ENCODE results near the gene ASCC3. TPM values are rescaled to one million over a fixed set of nuclear protein-coding genes. Genes with fewer than 3 reads are reported as not detected.
A peak's percentile ranks its signal among the peaks of the same experiment; 100 is the strongest.

The ASCC3 gene
- total and polyA plus RNA-seq, 2 donors (not counting 3 experiments of a cell fraction or from before 2014, with no cell fraction given), result 15.7 to 57.2 TPM

DNA sequence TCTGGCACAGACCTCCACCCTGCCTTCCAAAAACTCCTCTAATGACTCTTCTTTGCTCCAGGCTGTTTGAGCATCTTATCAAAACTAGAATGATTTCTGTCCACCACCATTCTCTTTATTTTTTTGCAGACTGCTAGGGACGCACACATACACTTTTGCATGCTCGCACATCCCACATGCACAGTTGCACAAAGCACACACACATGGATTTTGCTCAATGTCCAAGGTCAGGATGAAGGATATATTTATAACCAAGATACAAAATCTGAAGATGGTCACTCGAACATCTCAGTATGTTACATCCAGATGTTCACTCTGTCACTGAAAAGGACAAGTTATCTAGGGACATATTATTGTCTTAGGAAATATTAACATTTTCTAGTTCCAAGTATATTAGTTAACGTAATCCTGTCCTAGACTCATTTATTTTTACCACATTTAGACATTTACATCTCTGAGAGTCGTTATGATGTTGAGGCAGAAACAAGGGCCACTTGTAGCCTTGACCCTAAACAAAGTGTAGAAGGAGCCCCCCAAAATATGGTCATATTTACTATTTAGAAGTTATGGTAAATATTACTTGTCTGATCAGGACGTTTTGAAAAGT is 413.0 kb downstream of the ASCC3 start:
- intact Hi-C loops (cut with micrococcal nuclease), result loop anchor here (10.0 kb wide), 1 partner anchor 863 kb away; the partner anchor contains the start of gene PRDM13
- POLR2A ChIA-PET, result no interaction called here
- dilution Hi-C loops (cut with MboI; ENCODE audit: extremely low pct_ligation_motif_present, low sequenced_read_pairs), result loop anchor here (25.0 kb wide), 1 partner anchor 356 kb away; no protein-coding TSS in a partner anchor
- Histone ChIP-seq H3K79me2 (ENCODE audit: control insufficient read depth, insufficient read depth, low read length) (no peaks in the 10 kb centered on the region), H3K36me3 (ENCODE audit: control insufficient read depth in 2 of 2, extremely low read depth in 1 of 2, insufficient read depth in 2 of 2, low read length in 2 of 2) (no peaks in the 10 kb centered on the region), H3K9ac (replicated peaks; ENCODE audit: extremely low read depth, insufficient read depth, low read length) (no peak overlapping the region), H3K9me1 (replicated peaks; ENCODE audit: control insufficient read depth, extremely low read depth, insufficient read depth, low read length) (no peaks in the 10 kb centered on the region), H3K9me3 (replicated peaks; ENCODE audit: control insufficient read depth, insufficient read depth, low read length) (no peaks in the 10 kb centered on the region), H3K27ac (ENCODE audit: insufficient read depth, low read depth, low read length) (no peak overlapping the region), H3K4me1 (ENCODE audit: control insufficient read depth, extremely low read depth, insufficient read depth, low read length) (peaks cover 17% of the 10 kb centered on the region), H2AFZ (ENCODE audit: low read depth, low read length) (no peak overlapping the region), H4K20me1 (replicated peaks; ENCODE audit: control insufficient read depth, extremely low read depth, insufficient read depth, low read length) (no peaks in the 10 kb centered on the region), H3K4me3 (replicated peaks in 1 of 3; ENCODE audit: insufficient read depth in 1 of 3, low read depth in 1 of 3, low read length in 3 of 3) (no peak overlapping the region), H3K4me2 (ENCODE audit: insufficient read depth, low read length) (no peak overlapping the region), H3K27me3 (ENCODE audit: control insufficient read depth in 2 of 2, insufficient read depth in 2 of 2, low read length in 2 of 2) (peaks cover 76 to 97% of the 10 kb centered on the region in 2 experiments)
- TF ChIP-seq EZH2 (IDR thresholded peaks at IDR 0.05; ENCODE audit: borderline replicate concordance, low read depth, low read length, severe bottlenecking), result peak; percentile 14
- TF ChIP-seq JUN (IDR thresholded peaks at IDR 0.05; ENCODE audit: borderline replicate concordance, insufficient read depth, insufficient read length, low read depth), result no peak
- no TSS peak for BruUV-seq (replicated peaks)
- CTCF ChIA-PET, result no interaction called here
- DNase-seq (ENCODE audit: low read depth, low spot score) (no peak), FAIRE-seq (peak; percentile 26)

DNA sequence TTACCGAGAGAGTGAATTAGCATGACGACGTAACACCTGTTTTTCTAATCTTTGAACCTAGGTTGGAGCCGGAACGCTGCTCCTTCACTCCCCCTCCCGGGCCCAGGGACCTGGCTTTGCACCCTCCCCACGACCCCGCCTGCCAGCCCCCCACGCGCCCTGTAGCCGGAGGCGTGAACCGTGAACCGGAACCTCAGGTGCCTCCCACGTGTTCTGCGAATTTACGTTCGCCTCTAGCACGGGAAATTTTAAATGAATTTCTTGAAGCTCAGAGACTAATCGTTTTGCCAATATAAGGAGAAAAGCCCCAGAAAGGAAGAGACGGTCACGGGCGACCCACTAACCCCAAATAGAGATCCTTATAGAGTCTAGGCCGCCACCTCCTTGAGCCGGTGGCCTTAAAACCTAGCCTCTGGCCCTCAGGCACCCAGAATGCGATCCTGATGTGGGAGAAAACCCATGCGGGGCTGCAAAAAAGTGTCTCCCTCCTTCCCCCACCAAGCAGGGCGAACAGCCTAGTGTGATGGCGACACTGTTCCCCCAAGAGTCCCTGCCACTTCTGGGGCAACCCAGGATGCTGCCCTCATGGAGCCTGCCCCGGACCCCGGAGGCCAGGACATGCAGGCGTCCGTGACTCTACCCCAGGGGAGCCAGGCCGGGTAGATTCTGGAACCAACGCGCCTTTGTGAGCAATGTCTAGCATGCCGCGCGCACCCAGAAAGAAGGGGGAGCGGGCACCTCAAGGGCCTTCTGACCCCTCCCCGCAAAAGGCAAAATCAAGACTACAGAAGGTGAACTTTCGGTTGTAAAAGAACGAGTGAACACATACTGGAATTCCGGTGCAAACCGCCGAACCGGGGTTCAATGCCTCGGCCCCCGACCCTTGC is 413.8 kb downstream of the ASCC3 start:
- Histone ChIP-seq H3K9me3 (replicated peaks; ENCODE audit: control insufficient read depth, insufficient read depth, low read length) (no peaks in the 10 kb centered on the region), H3K36me3 (ENCODE audit: control insufficient read depth in 2 of 2, extremely low read depth in 1 of 2, insufficient read depth in 2 of 2, low read length in 2 of 2) (no peaks in the 10 kb centered on the region), H3K4me1 (ENCODE audit: control insufficient read depth, extremely low read depth, insufficient read depth, low read length) (peaks cover 17% of the 10 kb centered on the region), H3K27me3 (ENCODE audit: control insufficient read depth in 2 of 2, insufficient read depth in 2 of 2, low read length in 2 of 2) (peaks cover 81 to 97% of the 10 kb centered on the region in 2 experiments), H3K9me1 (replicated peaks; ENCODE audit: control insufficient read depth, extremely low read depth, insufficient read depth, low read length) (no peaks in the 10 kb centered on the region), H3K4me2 (ENCODE audit: insufficient read depth, low read length) (no peak overlapping the region), H2AFZ (ENCODE audit: low read depth, low read length) (no peak overlapping the region), H3K9ac (replicated peaks; ENCODE audit: extremely low read depth, insufficient read depth, low read length) (no peak overlapping the region), H3K27ac (ENCODE audit: insufficient read depth, low read depth, low read length) (no peak overlapping the region), H3K4me3 (replicated peaks in 1 of 3; ENCODE audit: insufficient read depth in 1 of 3, low read depth in 1 of 3, low read length in 3 of 3) (no peak overlapping the region), H3K79me2 (ENCODE audit: control insufficient read depth, insufficient read depth, low read length) (no peaks in the 10 kb centered on the region), H4K20me1 (replicated peaks; ENCODE audit: control insufficient read depth, extremely low read depth, insufficient read depth, low read length) (no peaks in the 10 kb centered on the region)
- dilution Hi-C loops (cut with MboI; ENCODE audit: extremely low pct_ligation_motif_present, low sequenced_read_pairs) (loop anchor here (25.0 kb wide), 1 partner anchor 355 kb away; no protein-coding TSS in a partner anchor), intact Hi-C loops (cut with micrococcal nuclease) (loop anchor here (10.0 kb wide), 1 partner anchor 863 kb away; the partner anchor contains the start of gene PRDM13)
- DNase-seq (ENCODE audit: low read depth, low spot score) (no peak), FAIRE-seq (no peak)
- ChIA-PET POLR2A (no interaction called here), CTCF (interaction anchor here (1.5 to 3.8 kb wide), 3 partner anchors 11 to 350 kb away, joined by 4 to 17 read pairs (median 13); no protein-coding TSS in a partner anchor)
- peak; percentile 78 for TF ChIP-seq EZH2 (IDR thresholded peaks at IDR 0.05; ENCODE audit: borderline replicate concordance, low read depth, low read length, severe bottlenecking)
- TF ChIP-seq JUN (IDR thresholded peaks at IDR 0.05; ENCODE audit: borderline replicate concordance, insufficient read depth, insufficient read length, low read depth), result no peak
- no TSS peak for BruUV-seq (replicated peaks)
